PFSK-1 (cell line): ENCODE data around the gene DOCK4.

ENCODE experiments used
- POLR2AphosphoS5 ChIP-seq: IDR thresholded peaks from 2 replicates; pipeline ENCODE4 v1.6.1; 2012; ENCODE audit warnings: low read depth, mild to moderate bottlenecking, control low read depth, low read length, moderate library complexity
- TAF1 ChIP-seq: IDR thresholded peaks from 2 replicates; pipeline ENCODE4 v1.6.1; 2012; ENCODE audit warnings: low read length, control low read depth, borderline replicate concordance; ENCODE audit not compliant: insufficient read depth
- TF ChIP-seq, protein P1 (sequence below), 2 experiments: IDR thresholded peaks; 2 replicates each; pipeline versions ENCODE4 v1.6.1 to v1.8.0; 2011 to 2012; ENCODE audit warnings: low read depth in 2 of 2, low read length in 2 of 2, control low read depth in 1 of 2, inconsistent platforms in 1 of 2, mild to moderate bottlenecking in 1 of 2, moderate library complexity in 1 of 2; ENCODE audit not compliant: insufficient read depth in 1 of 2

DNA sequence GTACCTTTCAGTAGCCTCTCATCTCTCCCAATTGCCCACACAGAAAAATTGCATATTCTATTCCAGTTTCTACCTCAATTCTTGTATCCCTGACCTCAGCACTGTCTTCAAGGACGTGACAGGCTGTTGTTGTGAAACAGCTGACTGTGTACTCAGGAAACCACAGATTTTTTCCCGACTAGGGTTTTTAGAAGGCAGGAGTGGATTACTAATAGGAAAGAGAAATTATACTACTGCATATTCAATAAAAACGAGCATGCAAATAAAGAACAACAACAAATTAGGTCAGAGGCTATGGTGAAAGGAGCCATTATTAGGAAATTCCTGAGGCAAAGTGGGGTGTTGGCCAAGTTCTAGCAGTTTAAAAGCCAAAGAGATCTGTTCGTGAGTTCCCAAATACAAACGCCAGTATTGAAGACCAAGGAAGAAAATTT is 93.4 kb downstream of the DOCK4 start:
- TF ChIP-seq, protein P1, sequence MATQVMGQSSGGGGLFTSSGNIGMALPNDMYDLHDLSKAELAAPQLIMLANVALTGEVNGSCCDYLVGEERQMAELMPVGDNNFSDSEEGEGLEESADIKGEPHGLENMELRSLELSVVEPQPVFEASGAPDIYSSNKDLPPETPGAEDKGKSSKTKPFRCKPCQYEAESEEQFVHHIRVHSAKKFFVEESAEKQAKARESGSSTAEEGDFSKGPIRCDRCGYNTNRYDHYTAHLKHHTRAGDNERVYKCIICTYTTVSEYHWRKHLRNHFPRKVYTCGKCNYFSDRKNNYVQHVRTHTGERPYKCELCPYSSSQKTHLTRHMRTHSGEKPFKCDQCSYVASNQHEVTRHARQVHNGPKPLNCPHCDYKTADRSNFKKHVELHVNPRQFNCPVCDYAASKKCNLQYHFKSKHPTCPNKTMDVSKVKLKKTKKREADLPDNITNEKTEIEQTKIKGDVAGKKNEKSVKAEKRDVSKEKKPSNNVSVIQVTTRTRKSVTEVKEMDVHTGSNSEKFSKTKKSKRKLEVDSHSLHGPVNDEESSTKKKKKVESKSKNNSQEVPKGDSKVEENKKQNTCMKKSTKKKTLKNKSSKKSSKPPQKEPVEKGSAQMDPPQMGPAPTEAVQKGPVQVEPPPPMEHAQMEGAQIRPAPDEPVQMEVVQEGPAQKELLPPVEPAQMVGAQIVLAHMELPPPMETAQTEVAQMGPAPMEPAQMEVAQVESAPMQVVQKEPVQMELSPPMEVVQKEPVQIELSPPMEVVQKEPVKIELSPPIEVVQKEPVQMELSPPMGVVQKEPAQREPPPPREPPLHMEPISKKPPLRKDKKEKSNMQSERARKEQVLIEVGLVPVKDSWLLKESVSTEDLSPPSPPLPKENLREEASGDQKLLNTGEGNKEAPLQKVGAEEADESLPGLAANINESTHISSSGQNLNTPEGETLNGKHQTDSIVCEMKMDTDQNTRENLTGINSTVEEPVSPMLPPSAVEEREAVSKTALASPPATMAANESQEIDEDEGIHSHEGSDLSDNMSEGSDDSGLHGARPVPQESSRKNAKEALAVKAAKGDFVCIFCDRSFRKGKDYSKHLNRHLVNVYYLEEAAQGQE (IDR thresholded peaks at IDR 0.05; ENCODE audit: insufficient read depth in 1 of 2, low read depth in 2 of 2, low read length in 2 of 2) = no peak
- TF ChIP-seq TAF1 = no peak
- no peak for TF ChIP-seq POLR2AphosphoS5
